SU-DHL-6 (cell line): ENCODE results near the gene GPR85.

ENCODE experiments used
- CTCF ChIP-seq: fragments of 200-600 bp; sonication (generic); IDR thresholded peaks from one replicate; pipeline ENCODE4 v1.5.1; 2017; ENCODE audit warnings: antibody characterized with exemption, mild to moderate bottlenecking, low read length, moderate library complexity; ENCODE audit not compliant: insufficient read depth, poor library complexity, severe bottlenecking
- EZH2phosphoT487 ChIP-seq: fragments of 200-600 bp; sonication (generic), shearing (Covaris generic); conservative IDR thresholded peaks from 2 replicates; pipeline ENCODE4 v1.6.1; 2018; ENCODE audit warnings: mild to moderate bottlenecking, antibody characterized with exemption, low read length, moderate library complexity, mixed read lengths

- no peak for TF ChIP-seq CTCF
- no peak for TF ChIP-seq EZH2phosphoT487
Measured at GRCh38 chr7:113085781-113086390, 741 bp downstream of the GPR85 start.
